Tibial nerve (tissue), 4 donors: ENCODE data around the gene B4GALT3. TPM values are rescaled to one million over a fixed set of nuclear protein-coding genes. Genes with fewer than 3 reads are reported as not detected.
A peak's percentile ranks its signal among the peaks of the same experiment; 100 is the strongest.

Source experiments
- DNase-seq, 2 donors: peaks; one replicate each; pipeline ENCODE4 v3.0.0-alpha.2; 2019; ENCODE audit warnings: low spot score in 2 of 2
- H3K27ac ChIP-seq, 4 donors: fragments of 200-600 bp; sonication (generic) in 3 of 4; one replicate each; pipeline ENCODE4 v1.5.1; 2017 to 2019; ENCODE audit warnings: mild to moderate bottlenecking in 1 of 4
- H3K27me3 ChIP-seq, 2 donors: fragments of 200-600 bp; sonication (generic) in 1 of 2; one replicate each; pipeline versions ENCODE4 v1.5.1 to v1.6.0; 2017 to 2019
- H3K36me3 ChIP-seq, 3 donors: fragments of 200-600 bp; sonication (generic); one replicate each; pipeline ENCODE4 v1.5.1; 2018 to 2019
- H3K4me1 ChIP-seq, 4 donors: fragments of 200-600 bp; sonication (generic) in 3 of 4; one replicate each; pipeline ENCODE4 v1.5.1; 2017 to 2019
- H3K4me3 ChIP-seq, 4 donors: fragments of 200-600 bp; sonication (generic) in 3 of 4; one replicate each; pipeline ENCODE4 v1.5.1; 2017 to 2019; ENCODE audit warnings: mild to moderate bottlenecking in 1 of 4, moderate library complexity in 1 of 4
- H3K9me3 ChIP-seq, 4 donors: fragments of 200-600 bp; sonication (generic) in 3 of 4; one replicate each; pipeline ENCODE4 v1.5.1; 2017 to 2019
- EP300 ChIP-seq, 2 donors: sonication (generic); formaldehyde crosslinking; IDR thresholded peaks; one replicate each; pipeline ENCODE4 v1.6.1; 2017; ENCODE audit warnings: antibody characterized with exemption in 2 of 2, mild to moderate bottlenecking in 1 of 2
- POLR2A ChIP-seq, 2 donors: fragments of 450-650 bp; IDR thresholded peaks; one replicate each; pipeline ENCODE4 v1.6.1; 2017; ENCODE audit warnings: antibody characterized with exemption in 2 of 2, mild to moderate bottlenecking in 2 of 2, moderate library complexity in 2 of 2
- WGBS, 2 donors: methylation state at CpG; one replicate each; pipeline ENCODE4 v1.1.5; 2018; 5-methylcytosine and 5-hydroxymethylcytosine counted together
- total RNA-seq, 4 donors: library from RNA; depleted of rRNA; stranded (reverse); fragments of >200 nt; gene quantifications; one replicate each; pipeline ENCODE4 v1.1.0, GENCODE V29; 2016
- TF ChIP-seq, protein P1 (sequence below), 5 experiments: fragments of 200-600 bp in 3 of 5; fragments of 450-650 bp in 2 of 5; sonication (generic) in 3 of 5; IDR thresholded peaks; one replicate each; pipeline ENCODE4 v1.5.1; 2016 to 2019; ENCODE audit warnings: antibody characterized with exemption in 5 of 5, mild to moderate bottlenecking in 3 of 5, moderate library complexity in 2 of 5

B4GALT3 gene
- total RNA-seq, 4 donors from 2014 or later: 18.8 to 41.4 (median 24.3) TPM

DNA sequence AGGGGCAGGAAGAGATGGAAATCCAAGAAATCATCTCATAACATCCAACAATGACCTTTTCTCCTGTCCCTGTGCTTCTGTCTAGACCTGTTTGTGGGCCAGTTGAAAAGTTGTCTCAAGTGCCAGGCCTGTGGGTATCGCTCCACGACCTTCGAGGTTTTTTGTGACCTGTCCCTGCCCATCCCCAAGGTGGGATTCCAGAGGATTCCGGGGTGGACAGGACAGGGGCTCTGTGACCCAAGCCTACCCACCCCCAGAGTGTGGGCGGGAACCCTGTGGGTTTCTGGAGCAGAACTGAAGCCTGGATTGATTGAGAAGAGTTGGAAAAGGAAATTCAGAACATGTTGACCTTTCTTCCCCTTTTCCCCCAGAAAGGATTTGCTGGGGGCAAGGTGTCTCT, 13.5 kb downstream of the B4GALT3 start:
- H3K27me3 ChIP-seq: no peaks in the 10 kb centered on the region
- no peak for DNase-seq
- H3K4me3 ChIP-seq: no peak overlapping the region
- WGBS, 2 donors: 80 to 87% methylated on average over 5 of the region's 5 CpGs
- H3K36me3 ChIP-seq: peaks cover 0 to 49% (median 0%) of the 10 kb centered on the region in 3 donors
- no peaks in the 10 kb centered on the region for H3K9me3 ChIP-seq
- TF ChIP-seq, protein P1, sequence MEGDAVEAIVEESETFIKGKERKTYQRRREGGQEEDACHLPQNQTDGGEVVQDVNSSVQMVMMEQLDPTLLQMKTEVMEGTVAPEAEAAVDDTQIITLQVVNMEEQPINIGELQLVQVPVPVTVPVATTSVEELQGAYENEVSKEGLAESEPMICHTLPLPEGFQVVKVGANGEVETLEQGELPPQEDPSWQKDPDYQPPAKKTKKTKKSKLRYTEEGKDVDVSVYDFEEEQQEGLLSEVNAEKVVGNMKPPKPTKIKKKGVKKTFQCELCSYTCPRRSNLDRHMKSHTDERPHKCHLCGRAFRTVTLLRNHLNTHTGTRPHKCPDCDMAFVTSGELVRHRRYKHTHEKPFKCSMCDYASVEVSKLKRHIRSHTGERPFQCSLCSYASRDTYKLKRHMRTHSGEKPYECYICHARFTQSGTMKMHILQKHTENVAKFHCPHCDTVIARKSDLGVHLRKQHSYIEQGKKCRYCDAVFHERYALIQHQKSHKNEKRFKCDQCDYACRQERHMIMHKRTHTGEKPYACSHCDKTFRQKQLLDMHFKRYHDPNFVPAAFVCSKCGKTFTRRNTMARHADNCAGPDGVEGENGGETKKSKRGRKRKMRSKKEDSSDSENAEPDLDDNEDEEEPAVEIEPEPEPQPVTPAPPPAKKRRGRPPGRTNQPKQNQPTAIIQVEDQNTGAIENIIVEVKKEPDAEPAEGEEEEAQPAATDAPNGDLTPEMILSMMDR (IDR thresholded peaks at IDR 0.05): no peak
- TF ChIP-seq POLR2A (IDR thresholded peaks at IDR 0.05): no peak
- no peak for TF ChIP-seq EP300 (IDR thresholded peaks at IDR 0.05)
- H3K4me1 ChIP-seq: peaks cover 0 to 62% (median 24%) of the 10 kb centered on the region in 4 donors
- no peak overlapping the region for H3K27ac ChIP-seq

DNA sequence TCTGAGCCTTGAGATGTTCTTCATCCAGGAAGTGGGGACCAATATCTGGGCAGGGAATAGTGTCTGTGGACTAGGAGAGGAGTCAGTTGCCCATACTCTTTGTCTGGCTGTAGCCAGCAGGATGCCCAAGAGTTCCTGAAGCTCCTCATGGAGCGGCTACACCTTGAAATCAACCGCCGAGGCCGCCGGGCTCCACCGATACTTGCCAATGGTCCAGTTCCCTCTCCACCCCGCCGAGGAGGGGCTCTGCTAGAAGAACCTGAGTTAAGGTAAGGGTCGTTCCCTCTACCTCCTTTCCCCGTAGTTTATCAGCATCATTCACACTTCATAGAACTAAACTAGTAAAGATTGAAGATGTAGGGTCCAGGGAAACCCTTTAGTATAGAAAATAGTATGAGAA, 14.5 kb downstream of the B4GALT3 start:
- H3K4me1 ChIP-seq: peaks cover 0 to 59% (median 27%) of the 10 kb centered on the region in 4 donors
- H3K36me3 ChIP-seq: peaks cover 0 to 50% (median 0%) of the 10 kb centered on the region in 3 donors
- TF ChIP-seq, protein P1 (IDR thresholded peaks at IDR 0.05): no peak
- no peak for TF ChIP-seq EP300 (IDR thresholded peaks at IDR 0.05)
- no peak for TF ChIP-seq POLR2A (IDR thresholded peaks at IDR 0.05)
- no peak overlapping the region for H3K4me3 ChIP-seq
- no peaks in the 10 kb centered on the region for H3K27me3 ChIP-seq
- no peak overlapping the region for H3K27ac ChIP-seq
- no peaks in the 10 kb centered on the region for H3K9me3 ChIP-seq
- no peak for DNase-seq
- WGBS, 2 donors: 93% methylated on average over 10 of the region's 10 CpGs

DNA sequence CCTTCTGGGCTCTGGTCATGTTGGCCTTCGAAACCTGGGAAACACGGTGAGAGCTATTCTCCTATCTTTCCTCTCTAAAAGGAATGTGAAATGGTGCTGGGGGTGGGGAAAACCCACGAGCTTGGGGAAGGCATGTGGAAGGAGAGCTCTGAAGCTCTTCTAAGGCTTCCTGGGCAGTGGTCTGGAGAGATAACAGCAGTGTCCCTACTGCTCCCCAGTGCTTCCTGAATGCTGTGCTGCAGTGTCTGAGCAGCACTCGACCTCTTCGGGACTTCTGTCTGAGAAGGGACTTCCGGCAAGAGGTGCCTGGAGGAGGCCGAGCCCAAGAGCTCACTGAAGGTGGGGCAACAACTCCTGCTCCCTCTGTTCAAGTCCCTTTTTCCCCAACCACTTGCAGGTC, 15.3 kb downstream of the B4GALT3 start:
- Histone ChIP-seq H3K4me3 (no peak overlapping the region), H3K4me1 (peaks cover 0 to 51% (median 24%) of the 10 kb centered on the region in 4 donors), H3K9me3 (no peaks in the 10 kb centered on the region), H3K27ac (no peak overlapping the region), H3K36me3 (peaks cover 0 to 58% (median 0%) of the 10 kb centered on the region in 3 donors), H3K27me3 (no peaks in the 10 kb centered on the region)
- TF ChIP-seq EP300 (IDR thresholded peaks at IDR 0.05) (no peak), POLR2A (IDR thresholded peaks at IDR 0.05) (no peak)
- TF ChIP-seq, protein P1 (IDR thresholded peaks at IDR 0.05): no peak
- DNase-seq: no peak
- 79 to 80% methylated on average over 7 of the region's 7 CpGs for WGBS, 2 donors

DNA sequence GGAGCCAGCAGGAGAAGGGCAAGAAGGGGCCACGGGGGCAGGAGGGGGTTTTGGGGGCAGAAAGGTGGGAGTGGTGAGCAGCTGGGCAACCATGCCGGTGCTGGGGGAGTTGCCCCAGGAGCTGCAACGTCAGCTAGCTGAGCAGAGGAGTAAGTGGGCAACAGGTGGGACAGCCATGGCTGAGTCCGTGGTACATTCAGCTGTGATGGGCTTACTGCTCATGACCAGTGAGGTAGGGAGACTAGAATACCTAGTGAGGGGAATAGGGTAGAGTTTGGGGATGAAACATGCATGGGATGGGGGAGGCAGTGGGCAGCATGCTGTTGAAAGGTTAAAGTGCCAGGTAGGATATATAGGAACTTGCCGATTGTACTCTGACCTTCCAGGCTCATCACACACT, 15.7 kb downstream of the B4GALT3 start:
- Histone ChIP-seq H3K4me3 (no peak overlapping the region), H3K36me3 (peaks cover 0 to 61% (median 0%) of the 10 kb centered on the region in 3 donors), H3K9me3 (no peaks in the 10 kb centered on the region), H3K27me3 (no peaks in the 10 kb centered on the region), H3K27ac (no peak overlapping the region), H3K4me1 (peaks cover 0 to 47% (median 21%) of the 10 kb centered on the region in 4 donors)
- DNase-seq: no peak
- WGBS, 2 donors: 81 to 85% methylated on average over 5 of the region's 5 CpGs
- TF ChIP-seq POLR2A (IDR thresholded peaks at IDR 0.05) (no peak), EP300 (IDR thresholded peaks at IDR 0.05) (no peak)
- TF ChIP-seq, protein P1 (IDR thresholded peaks at IDR 0.05): no peak

DNA sequence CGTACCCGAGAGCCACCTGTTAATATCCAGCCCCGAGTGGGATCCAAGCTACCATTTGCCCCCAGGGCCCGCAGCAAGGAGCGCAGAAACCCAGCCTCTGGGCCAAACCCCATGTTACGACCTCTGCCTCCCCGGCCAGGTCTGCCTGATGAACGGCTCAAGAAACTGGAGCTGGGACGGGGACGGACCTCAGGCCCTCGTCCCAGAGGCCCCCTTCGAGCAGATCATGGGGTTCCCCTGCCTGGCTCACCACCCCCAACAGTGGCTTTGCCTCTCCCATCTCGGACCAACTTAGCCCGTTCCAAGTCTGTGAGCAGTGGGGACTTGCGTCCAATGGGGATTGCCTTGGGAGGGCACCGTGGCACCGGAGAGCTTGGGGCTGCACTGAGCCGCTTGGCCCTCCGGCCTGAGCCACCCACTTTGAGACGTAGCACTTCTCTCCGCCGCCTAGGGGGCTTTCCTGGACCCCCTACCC, 16.6 kb downstream of the B4GALT3 start:
- Histone ChIP-seq H3K4me3 (no peak overlapping the region), H3K4me1 (peaks cover 0 to 47% (median 21%) of the 10 kb centered on the region in 4 donors), H3K27ac (peak overlapping the region in 1 of 4 donors; percentile 95), H3K9me3 (no peaks in the 10 kb centered on the region), H3K27me3 (no peaks in the 10 kb centered on the region), H3K36me3 (peaks cover 0 to 61% (median 0%) of the 10 kb centered on the region in 3 donors)
- 91% methylated on average over 22 of the region's 22 CpGs for WGBS, 2 donors
- TF ChIP-seq, protein P1 (IDR thresholded peaks at IDR 0.05): no peak
- no peak for DNase-seq
